ENCODE measurements around the gene CST3. TPM values are rescaled to one million over a fixed set of nuclear protein-coding genes. Genes with fewer than 3 reads are reported as not detected.

Gene CST3
- total and polyA plus RNA-seq, 2 of the 8 experiments (the other 6 are each of a cell fraction or from before 2014, with no cell fraction given): 53.2 to 184 TPM

GRCh38 chr20:23630392-23630849 is 7.3 kb downstream of the CST3 start:
- TF ChIP-seq CHD1 (IDR thresholded peaks at IDR 0.05; ENCODE audit: low read depth, low read length): no peak
- Histone ChIP-seq H3K9ac (replicated peaks in 1 of 4; ENCODE audit: extremely low read depth in 1 of 4, low read depth in 3 of 4, low read length in 3 of 4) (no peak overlapping the region), H3K14ac (ENCODE audit: insufficient read length) (no peak overlapping the region), H3K18ac (ENCODE audit: extremely low read depth, low read length) (no peak overlapping the region), H3K27me3 (replicated peaks in 1 of 4; ENCODE audit: control insufficient read depth in 3 of 4, extremely low read depth in 1 of 4, insufficient read depth in 3 of 4, low read length in 3 of 4) (no peaks in the 10 kb centered on the region), H3K4ac (replicated peaks; ENCODE audit: insufficient read length, low read depth, low read length) (no peak overlapping the region), H3K23me2 (ENCODE audit: low read depth, low read length) (no peaks in the 10 kb centered on the region; the same call in 1 of the 2 replicates), H2BK12ac (ENCODE audit: low read depth, low read length) (no peak overlapping the region), H3K36me3 (ENCODE audit: control insufficient read depth in 2 of 4, insufficient read depth in 4 of 4, low read length in 3 of 4) (no peaks in the 10 kb centered on the region; a peak in 1 of 8 replicates), H2BK15ac (ENCODE audit: low read length) (0 out of 2 replicates have a peak overlapping the region, but pooled peaks have one; percentile 19), H4K91ac (replicated peaks; ENCODE audit: insufficient read length, low read length) (no peak overlapping the region), H3K79me2 (ENCODE audit: control insufficient read depth in 1 of 2, insufficient read depth in 2 of 2, low read length in 2 of 2) (no peaks in the 10 kb centered on the region), H3K4me3 (ENCODE audit: extremely low read depth in 1 of 4, insufficient read depth in 2 of 4, low read depth in 3 of 4, low read length in 4 of 4) (no peak overlapping the region), H4K8ac (ENCODE audit: extremely low read depth, insufficient read depth, low read length) (no peak overlapping the region), H3K56ac (replicated peaks; ENCODE audit: insufficient read length, low read depth, low read length) (no peak overlapping the region), H3K27ac (ENCODE audit: low read depth, low read length) (no peak overlapping the region), H3K9me3 (ENCODE audit: insufficient read depth in 2 of 2, low read depth in 1 of 2, low read length in 1 of 2) (no peaks in the 10 kb centered on the region), H3K23ac (ENCODE audit: insufficient read length) (no peak overlapping the region), H2AK5ac (ENCODE audit: low read depth, low read length) (0 out of 2 replicates have a peak overlapping the region, but pooled peaks have one; percentile 10), H4K5ac (ENCODE audit: insufficient read length, low read depth, low read length) (no peak overlapping the region), H2AFZ (ENCODE audit: low read length) (no peak overlapping the region), H4K20me1 (replicated peaks in 1 of 2; ENCODE audit: control insufficient read depth in 1 of 2, insufficient read depth in 2 of 2, low read length in 2 of 2) (peaks cover 0 to 6% of the 10 kb centered on the region in 2 experiments), H2BK20ac (ENCODE audit: low read length) (no peak overlapping the region), H2BK120ac (replicated peaks; ENCODE audit: low read depth, low read length) (no peak overlapping the region), H3K4me1 (replicated peaks in 1 of 4; ENCODE audit: control insufficient read depth in 3 of 4, insufficient read depth in 4 of 4, low read length in 3 of 4) (peaks cover 0 to 4% (median 1%) of the 10 kb centered on the region in 4 experiments; a peak in 2 of 7 replicates), H3K79me1 (ENCODE audit: low read depth, low read length) (no peaks in the 10 kb centered on the region; the same call in 1 of the 2 replicates), H2BK5ac (ENCODE audit: low read depth, low read length) (no peak overlapping the region), H3K4me2 (ENCODE audit: insufficient read depth in 1 of 2, low read depth in 2 of 2, low read length in 2 of 2) (no peak overlapping the region)
- DNase-seq (ENCODE audit: low read depth in 1 of 2, low spot score in 2 of 2) (no peak), FAIRE-seq (no peak)
- WGBS, 2 experiments (ENCODE audit: extremely low coverage in 1 of 2, insufficient coverage in 1 of 2, insufficient read length in 1 of 2, insufficient replicate concordance in 2 of 2, low coverage in 1 of 2, low lambda C conversion rate in 2 of 2, missing lambda C conversion rate in 1 of 2): 85% methylated on average over 4 of the region's 4 CpGs; no CpG with 5 or more reads in 1 of the 2 experiments
- CTCF ChIA-PET (ENCODE audit: partially characterized antibody): interaction anchor here (0.7 kb wide), 1 partner anchor 195 kb away, joined by 3 read pairs; no protein-coding TSS in a partner anchor
- POLR2A ChIA-PET (ENCODE audit: partially characterized antibody): no interaction called here

Data from H1 (cell line).